SK-N-SH treated with all-trans-retinoic acid at 6 μM for 48 hours (cell line): Measurements from ENCODE around the gene PCBP1.

Experiments
- ATAC-seq: fragments of 200-7000 bp; cut with Tn5 transposase; 3 replicates; pipeline ENCODE4 v1.9.1; 2020; ENCODE audit warnings: mild to moderate bottlenecking, moderate library complexity
- ARNTL ChIP-seq: fragments of 450-650 bp; formaldehyde crosslinking; IDR thresholded peaks from 2 replicates; pipeline ENCODE4 v1.5.0; 2020; ENCODE audit warnings: low read depth, mild to moderate bottlenecking, moderate library complexity, borderline replicate concordance
- BACH2 ChIP-seq: fragments of 250-450 bp; sonication (Bioruptor Pico); IDR thresholded peaks from 2 replicates; pipeline ENCODE4 v1.9.0; 2021; ENCODE audit warnings: mild to moderate bottlenecking, borderline replicate concordance
- ESRRG ChIP-seq: fragments of 250-450 bp; sonication (Bioruptor Pico); IDR thresholded peaks from 2 replicates; pipeline ENCODE4 v1.6.1; 2021; ENCODE audit warnings: mild to moderate bottlenecking
- GLIS3 ChIP-seq: fragments of 250-450 bp; sonication (Bioruptor Pico); IDR thresholded peaks from 2 replicates; pipeline ENCODE4 v1.5.0; 2020; ENCODE audit warnings: mild to moderate bottlenecking, moderate library complexity
- ISL1 ChIP-seq: fragments of 250-450 bp; sonication (Bioruptor Pico); IDR thresholded peaks from 2 replicates; pipeline ENCODE4 v2.1.2; 2022; ENCODE audit warnings: mild to moderate bottlenecking, moderate library complexity
- OSR1 ChIP-seq: fragments of 250-450 bp; sonication (Bioruptor Pico); IDR thresholded peaks from 2 replicates; pipeline ENCODE4 v1.8.0; 2022; ENCODE audit warnings: moderate library complexity, mild to moderate bottlenecking, inconsistent platforms
- PPARA ChIP-seq: fragments of 250-450 bp; sonication (Bioruptor Pico); IDR thresholded peaks from 2 replicates; pipeline ENCODE4 v1.5.0; 2020; ENCODE audit warnings: mild to moderate bottlenecking, borderline replicate concordance
- RARB ChIP-seq: fragments of 250-450 bp; sonication (Bioruptor Pico); IDR thresholded peaks from 2 replicates; pipeline ENCODE4 v1.8.0; 2021; ENCODE audit warnings: mild to moderate bottlenecking, moderate library complexity
- SNAI2 ChIP-seq: fragments of 250-450 bp; sonication (Bioruptor Pico); IDR thresholded peaks from 2 replicates; pipeline ENCODE4 v1.5.0; 2020; ENCODE audit warnings: mild to moderate bottlenecking, moderate library complexity
- TCF4 ChIP-seq: fragments of 250-450 bp; sonication (Bioruptor Pico); IDR thresholded peaks from 2 replicates; pipeline ENCODE4 v1.8.0; 2021; ENCODE audit warnings: mild to moderate bottlenecking, moderate library complexity, borderline replicate concordance
- TOX ChIP-seq: fragments of 250-450 bp; sonication (Bioruptor Pico); IDR thresholded peaks from 2 replicates; pipeline ENCODE4 v1.8.0; 2021; ENCODE audit warnings: mild to moderate bottlenecking, moderate library complexity, borderline replicate concordance
- ZFP30 ChIP-seq: fragments of 450-650 bp; formaldehyde crosslinking; IDR thresholded peaks from 2 replicates; pipeline ENCODE4 v1.5.0; 2022; ENCODE audit warnings: mild to moderate bottlenecking, moderate library complexity
- ZNF565 ChIP-seq: fragments of 450-650 bp; formaldehyde crosslinking; conservative IDR thresholded peaks from 2 replicates; pipeline ENCODE4 v1.5.0; 2020; ENCODE audit warnings: low read depth, mild to moderate bottlenecking, moderate library complexity
- ZNF70 ChIP-seq: fragments of 450-650 bp; formaldehyde crosslinking; IDR thresholded peaks from 2 replicates; pipeline ENCODE4 v1.5.0; 2020; ENCODE audit warnings: mild to moderate bottlenecking, moderate library complexity
- ZNF8 ChIP-seq: fragments of 450-650 bp; formaldehyde crosslinking; IDR thresholded peaks from 2 replicates; pipeline ENCODE4 v1.5.0; 2020; ENCODE audit warnings: mild to moderate bottlenecking, moderate library complexity
- TF ChIP-seq, protein P1 (sequence below): fragments of 250-450 bp; sonication (Bioruptor Pico); IDR thresholded peaks from 2 replicates; pipeline ENCODE4 v1.5.0; 2020; ENCODE audit warnings: mild to moderate bottlenecking, moderate library complexity
- TF ChIP-seq, protein P2 (sequence below): fragments of 250-450 bp; sonication (Bioruptor Pico); IDR thresholded peaks from 2 replicates; pipeline ENCODE4 v1.5.1; 2020; ENCODE audit warnings: low read depth, mild to moderate bottlenecking, moderate library complexity
- TF ChIP-seq, protein P3 (sequence below): fragments of 250-450 bp; sonication (Bioruptor Pico); IDR thresholded peaks from 2 replicates; pipeline ENCODE4 v1.8.0; 2021; ENCODE audit warnings: low read depth, mild to moderate bottlenecking, moderate library complexity, borderline replicate concordance
- TF ChIP-seq, protein P4 (sequence below): fragments of 250-450 bp; sonication (Bioruptor Pico); IDR thresholded peaks from 2 replicates; pipeline ENCODE4 v1.8.0; 2020; ENCODE audit warnings: mild to moderate bottlenecking, moderate library complexity, borderline replicate concordance

The PCBP1 gene

DNA sequence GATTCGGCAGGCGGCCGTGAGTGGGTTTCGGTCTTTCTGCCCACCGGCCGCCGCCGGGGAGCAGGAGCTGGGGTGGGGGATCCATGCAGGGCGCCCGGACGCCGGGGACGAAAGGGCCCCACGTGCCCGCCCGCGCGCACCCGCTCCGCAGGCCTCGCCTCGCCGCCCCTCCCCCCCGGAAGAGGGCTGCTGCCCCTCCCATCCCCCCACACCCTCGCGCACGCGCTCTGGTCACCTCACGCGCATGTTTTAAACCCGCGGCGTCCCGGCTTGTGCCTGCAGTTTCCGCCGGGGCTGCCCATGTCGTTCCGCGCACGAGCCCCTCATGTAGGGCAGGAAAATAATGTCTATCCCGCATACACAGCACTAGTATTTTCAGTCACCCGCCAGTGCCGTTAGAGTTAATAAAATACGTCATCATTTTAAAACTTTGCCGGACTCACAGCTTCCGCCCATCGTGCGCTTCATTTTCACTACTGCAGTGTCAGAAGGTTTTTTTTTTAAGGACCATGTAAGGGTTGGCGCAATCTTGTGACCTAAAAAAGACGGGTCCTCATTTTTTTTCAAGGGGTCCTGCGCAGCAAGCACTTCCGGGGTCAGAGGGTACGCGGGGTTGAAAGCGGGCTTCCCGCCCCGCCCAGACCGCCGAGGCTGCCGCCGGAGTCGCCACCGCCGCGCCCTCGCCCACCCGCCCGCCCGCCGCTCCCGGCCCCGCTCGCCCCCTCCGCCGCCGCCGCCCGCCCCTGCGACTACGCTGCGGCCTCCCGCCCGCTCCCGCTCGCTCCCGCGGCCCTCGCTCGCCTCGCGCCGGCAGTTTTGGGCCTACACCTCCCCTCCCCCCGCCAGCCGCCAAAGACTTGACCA is at the start of gene PCBP1:
Gene PCBP1, plus strand, starts transcription at position 640 of the 864 bp plus-strand sequence. CDS start 267 bp downstream, outside the sequence.
- TF ChIP-seq GLIS3 (CRISPR knock-in tag) = no peak
- no peak for TF ChIP-seq TCF4 (CRISPR knock-in tag)
- TF ChIP-seq, protein P1, sequence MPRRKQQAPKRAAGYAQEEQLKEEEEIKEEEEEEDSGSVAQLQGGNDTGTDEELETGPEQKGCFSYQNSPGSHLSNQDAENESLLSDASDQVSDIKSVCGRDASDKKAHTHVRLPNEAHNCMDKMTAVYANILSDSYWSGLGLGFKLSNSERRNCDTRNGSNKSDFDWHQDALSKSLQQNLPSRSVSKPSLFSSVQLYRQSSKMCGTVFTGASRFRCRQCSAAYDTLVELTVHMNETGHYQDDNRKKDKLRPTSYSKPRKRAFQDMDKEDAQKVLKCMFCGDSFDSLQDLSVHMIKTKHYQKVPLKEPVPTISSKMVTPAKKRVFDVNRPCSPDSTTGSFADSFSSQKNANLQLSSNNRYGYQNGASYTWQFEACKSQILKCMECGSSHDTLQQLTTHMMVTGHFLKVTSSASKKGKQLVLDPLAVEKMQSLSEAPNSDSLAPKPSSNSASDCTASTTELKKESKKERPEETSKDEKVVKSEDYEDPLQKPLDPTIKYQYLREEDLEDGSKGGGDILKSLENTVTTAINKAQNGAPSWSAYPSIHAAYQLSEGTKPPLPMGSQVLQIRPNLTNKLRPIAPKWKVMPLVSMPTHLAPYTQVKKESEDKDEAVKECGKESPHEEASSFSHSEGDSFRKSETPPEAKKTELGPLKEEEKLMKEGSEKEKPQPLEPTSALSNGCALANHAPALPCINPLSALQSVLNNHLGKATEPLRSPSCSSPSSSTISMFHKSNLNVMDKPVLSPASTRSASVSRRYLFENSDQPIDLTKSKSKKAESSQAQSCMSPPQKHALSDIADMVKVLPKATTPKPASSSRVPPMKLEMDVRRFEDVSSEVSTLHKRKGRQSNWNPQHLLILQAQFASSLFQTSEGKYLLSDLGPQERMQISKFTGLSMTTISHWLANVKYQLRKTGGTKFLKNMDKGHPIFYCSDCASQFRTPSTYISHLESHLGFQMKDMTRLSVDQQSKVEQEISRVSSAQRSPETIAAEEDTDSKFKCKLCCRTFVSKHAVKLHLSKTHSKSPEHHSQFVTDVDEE (CRISPR knock-in tag) = 0 out of 2 replicates have a peak, but pooled peaks have one; percentile 19
- no peak for TF ChIP-seq ZNF8 (CRISPR knock-in tag)
- TF ChIP-seq, all 23 proteins: peak for 1
- peak; percentile 54 for ATAC-seq

DNA sequence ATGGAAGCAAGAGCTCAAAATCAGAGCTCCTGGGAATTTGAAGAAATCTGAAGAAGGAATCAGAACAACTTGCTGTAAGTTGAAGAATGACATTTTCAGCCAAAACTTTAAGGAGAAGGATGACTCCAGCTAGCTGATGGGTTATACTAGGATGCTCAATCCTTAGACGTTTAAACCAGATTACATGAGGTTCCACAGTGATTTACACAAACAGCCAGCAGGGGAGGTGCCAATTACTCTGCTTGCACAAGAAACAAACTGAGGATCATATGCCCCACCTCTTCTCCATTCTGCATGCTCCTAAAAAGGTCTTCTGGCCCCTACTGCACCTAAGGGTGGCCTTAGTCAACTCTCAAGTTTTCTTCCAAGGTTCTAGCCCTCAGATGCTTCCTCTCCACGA is 47.9 kb upstream of the PCBP1 start:
- TF ChIP-seq, protein P1 (CRISPR knock-in tag) = no peak
- TF ChIP-seq ZFP30 (CRISPR knock-in tag) (no peak), TOX (CRISPR knock-in tag) (no peak), ESRRG (CRISPR knock-in tag) (no peak), ZNF70 (no peak), ZNF8 (CRISPR knock-in tag) (no peak), TCF4 (CRISPR knock-in tag) (no peak)
- TF ChIP-seq, protein P2, sequence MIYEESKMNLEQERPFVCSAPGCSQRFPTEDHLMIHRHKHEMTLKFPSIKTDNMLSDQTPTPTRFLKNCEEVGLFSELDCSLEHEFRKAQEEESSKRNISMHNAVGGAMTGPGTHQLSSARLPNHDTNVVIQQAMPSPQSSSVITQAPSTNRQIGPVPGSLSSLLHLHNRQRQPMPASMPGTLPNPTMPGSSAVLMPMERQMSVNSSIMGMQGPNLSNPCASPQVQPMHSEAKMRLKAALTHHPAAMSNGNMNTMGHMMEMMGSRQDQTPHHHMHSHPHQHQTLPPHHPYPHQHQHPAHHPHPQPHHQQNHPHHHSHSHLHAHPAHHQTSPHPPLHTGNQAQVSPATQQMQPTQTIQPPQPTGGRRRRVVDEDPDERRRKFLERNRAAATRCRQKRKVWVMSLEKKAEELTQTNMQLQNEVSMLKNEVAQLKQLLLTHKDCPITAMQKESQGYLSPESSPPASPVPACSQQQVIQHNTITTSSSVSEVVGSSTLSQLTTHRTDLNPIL (CRISPR knock-in tag) = no peak
- no peak for ATAC-seq

DNA sequence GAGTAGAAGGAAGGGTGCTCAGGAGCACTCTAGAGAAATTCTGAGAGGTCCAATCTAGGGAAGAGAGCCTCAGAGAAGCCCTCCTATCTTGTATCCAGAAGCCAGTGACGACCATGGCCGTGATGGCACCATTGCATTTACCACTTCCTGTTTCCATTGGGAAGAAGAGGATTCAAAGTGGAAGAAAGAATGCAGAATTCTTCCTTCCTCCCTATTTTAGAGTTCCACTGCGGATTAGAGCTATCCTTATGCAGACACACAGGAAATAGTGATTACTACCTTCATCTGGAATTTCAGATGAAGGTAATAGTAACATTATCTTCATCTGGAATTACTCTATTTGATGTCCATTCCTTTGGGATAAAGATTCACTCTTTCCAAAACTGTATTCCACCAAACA is 45.6 kb upstream of the PCBP1 start:
- TF ChIP-seq OSR1 (no peak), TCF4 (CRISPR knock-in tag) (no peak), ZNF565 (CRISPR knock-in tag) (no peak), PPARA (CRISPR knock-in tag) (no peak)
- TF ChIP-seq, protein P3, sequence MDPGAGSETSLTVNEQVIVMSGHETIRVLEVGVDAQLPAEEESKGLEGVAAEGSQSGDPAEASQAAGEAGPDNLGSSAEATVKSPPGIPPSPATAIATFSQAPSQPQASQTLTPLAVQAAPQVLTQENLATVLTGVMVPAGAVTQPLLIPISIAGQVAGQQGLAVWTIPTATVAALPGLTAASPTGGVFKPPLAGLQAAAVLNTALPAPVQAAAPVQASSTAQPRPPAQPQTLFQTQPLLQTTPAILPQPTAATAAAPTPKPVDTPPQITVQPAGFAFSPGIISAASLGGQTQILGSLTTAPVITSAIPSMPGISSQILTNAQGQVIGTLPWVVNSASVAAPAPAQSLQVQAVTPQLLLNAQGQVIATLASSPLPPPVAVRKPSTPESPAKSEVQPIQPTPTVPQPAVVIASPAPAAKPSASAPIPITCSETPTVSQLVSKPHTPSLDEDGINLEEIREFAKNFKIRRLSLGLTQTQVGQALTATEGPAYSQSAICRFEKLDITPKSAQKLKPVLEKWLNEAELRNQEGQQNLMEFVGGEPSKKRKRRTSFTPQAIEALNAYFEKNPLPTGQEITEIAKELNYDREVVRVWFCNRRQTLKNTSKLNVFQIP = no peak
- peak; percentile 66 for ATAC-seq

DNA sequence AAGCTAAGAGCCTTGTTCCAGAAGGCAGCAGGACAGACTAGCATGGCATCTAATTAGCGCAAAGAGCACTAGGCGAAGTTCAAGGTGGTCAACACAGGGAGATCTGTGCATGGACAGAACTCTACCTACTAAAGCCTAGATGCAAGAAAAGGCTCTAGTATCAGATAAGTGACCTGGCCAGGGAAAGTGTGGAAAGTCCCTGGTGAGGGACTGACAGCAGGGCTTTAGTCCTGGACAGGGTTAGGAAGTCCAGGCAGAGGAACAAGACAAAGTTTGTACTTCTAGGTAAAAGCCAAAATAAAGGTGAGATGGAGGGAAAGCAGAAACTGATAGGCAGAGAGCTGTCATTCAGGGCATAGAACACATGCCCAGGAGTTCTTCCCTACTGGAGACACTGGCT is 45.0 kb upstream of the PCBP1 start:
- peak; percentile 28; the same call in 1 of the 3 replicates for ATAC-seq

More for the DNA sequence above, 45.0 kb upstream of the PCBP1 start:
- no peak for TF ChIP-seq ARNTL
- no peak for TF ChIP-seq SNAI2 (CRISPR knock-in tag)
- no peak for TF ChIP-seq PPARA (CRISPR knock-in tag)
- no peak for TF ChIP-seq ZNF70
- TF ChIP-seq BACH2 = no peak
- TF ChIP-seq, protein P3 = no peak
- no peak for TF ChIP-seq RARB (CRISPR knock-in tag)
- TF ChIP-seq, protein P4, sequence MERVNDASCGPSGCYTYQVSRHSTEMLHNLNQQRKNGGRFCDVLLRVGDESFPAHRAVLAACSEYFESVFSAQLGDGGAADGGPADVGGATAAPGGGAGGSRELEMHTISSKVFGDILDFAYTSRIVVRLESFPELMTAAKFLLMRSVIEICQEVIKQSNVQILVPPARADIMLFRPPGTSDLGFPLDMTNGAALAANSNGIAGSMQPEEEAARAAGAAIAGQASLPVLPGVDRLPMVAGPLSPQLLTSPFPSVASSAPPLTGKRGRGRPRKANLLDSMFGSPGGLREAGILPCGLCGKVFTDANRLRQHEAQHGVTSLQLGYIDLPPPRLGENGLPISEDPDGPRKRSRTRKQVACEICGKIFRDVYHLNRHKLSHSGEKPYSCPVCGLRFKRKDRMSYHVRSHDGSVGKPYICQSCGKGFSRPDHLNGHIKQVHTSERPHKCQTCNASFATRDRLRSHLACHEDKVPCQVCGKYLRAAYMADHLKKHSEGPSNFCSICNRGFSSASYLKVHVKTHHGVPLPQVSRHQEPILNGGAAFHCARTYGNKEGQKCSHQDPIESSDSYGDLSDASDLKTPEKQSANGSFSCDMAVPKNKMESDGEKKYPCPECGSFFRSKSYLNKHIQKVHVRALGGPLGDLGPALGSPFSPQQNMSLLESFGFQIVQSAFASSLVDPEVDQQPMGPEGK (CRISPR knock-in tag) = no peak
- TF ChIP-seq OSR1 = no peak
- no peak for TF ChIP-seq ZNF8 (CRISPR knock-in tag)
- no peak for TF ChIP-seq ISL1 (CRISPR knock-in tag)
- TF ChIP-seq, all 23 proteins: peak for 0
